H9 (cell line): ENCODE data around the gene DLST. TPM values are rescaled to one million over a fixed set of nuclear protein-coding genes. Genes with fewer than 3 reads are reported as not detected.

Source experiments
- DNase-seq: peaks from one replicate; pipeline ENCODE4 v3.0.0-alpha.2; 2017
- H2AFZ ChIP-seq: one replicate; pipeline ENCODE4 v1.6.1; 2013; ENCODE audit warnings: mild to moderate bottlenecking, low read length, control low read depth, moderate library complexity
- H2AK5ac ChIP-seq: 2 replicates; pipeline ENCODE4 v1.6.1; 2013; ENCODE audit warnings: low read length, control low read depth, mixed read lengths; ENCODE audit not compliant: insufficient read length
- H2BK120ac ChIP-seq: one replicate; pipeline ENCODE4 v1.6.1; 2013; ENCODE audit warnings: low read depth, mild to moderate bottlenecking, low read length, control low read depth, inconsistent platforms; ENCODE audit not compliant: poor library complexity, severe bottlenecking
- H2BK12ac ChIP-seq: 2 replicates; pipeline ENCODE4 v1.6.1; 2013; ENCODE audit warnings: low read length, control low read depth, mixed read lengths, low read depth; ENCODE audit not compliant: insufficient read length
- H2BK15ac ChIP-seq: 2 replicates; pipeline ENCODE4 v1.6.1; 2013; ENCODE audit warnings: low read depth, low read length, control low read depth
- H2BK20ac ChIP-seq: one replicate; pipeline ENCODE4 v1.6.1; 2013; ENCODE audit warnings: low read depth, mild to moderate bottlenecking, low read length, control low read depth, inconsistent platforms; ENCODE audit not compliant: poor library complexity, severe bottlenecking
- H2BK5ac ChIP-seq: 2 replicates; pipeline ENCODE4 v1.6.1; 2013; ENCODE audit warnings: low read length, control low read depth, mixed read lengths; ENCODE audit not compliant: insufficient read length
- H3K14ac ChIP-seq: 2 replicates; pipeline ENCODE4 v1.6.1; 2013; ENCODE audit warnings: low read length, control low read depth; ENCODE audit not compliant: insufficient read depth
- H3K18ac ChIP-seq: 2 replicates; pipeline ENCODE4 v1.6.1; 2013; ENCODE audit warnings: low read depth, mild to moderate bottlenecking, mixed read lengths, low read length, control low read depth; ENCODE audit not compliant: insufficient read length
- H3K23ac ChIP-seq: 2 replicates; pipeline ENCODE4 v1.6.1; 2013; ENCODE audit warnings: low read length, control low read depth, mixed read lengths, low read depth; ENCODE audit not compliant: insufficient read length
- H3K23me2 ChIP-seq: 2 replicates; pipeline ENCODE4 v1.6.1; 2013; ENCODE audit warnings: low read depth, mild to moderate bottlenecking, mixed read lengths, low read length, control low read depth; ENCODE audit not compliant: insufficient read length, poor library complexity, severe bottlenecking
- H3K27ac ChIP-seq: 2 replicates; pipeline ENCODE4 v1.5.1; 2013; ENCODE audit warnings: low read length, control low read depth, mixed read lengths, low read depth; ENCODE audit not compliant: insufficient read length
- H3K27me3 ChIP-seq: 2 replicates; pipeline ENCODE4 v1.6.1; 2013; ENCODE audit warnings: low read length, control low read depth, inconsistent platforms; ENCODE audit not compliant: insufficient read depth
- H3K4ac ChIP-seq: 2 replicates; pipeline ENCODE4 v1.6.1; 2013; ENCODE audit warnings: low read depth, mild to moderate bottlenecking, control low read depth, inconsistent platforms, low read length, moderate library complexity
- H3K4me1 ChIP-seq: 2 replicates; pipeline ENCODE4 v1.6.1; 2013; ENCODE audit warnings: low read length, control low read depth, inconsistent platforms; ENCODE audit not compliant: insufficient read depth
- H3K4me2 ChIP-seq: 2 replicates; pipeline ENCODE4 v1.6.1; 2013; ENCODE audit warnings: low read length, control low read depth, mixed read lengths; ENCODE audit not compliant: insufficient read length, insufficient read depth
- H3K56ac ChIP-seq: 2 replicates; pipeline ENCODE4 v1.6.1; 2013; ENCODE audit warnings: low read depth, mild to moderate bottlenecking, mixed read lengths, low read length, control low read depth; ENCODE audit not compliant: insufficient read length
- H3K79me1 ChIP-seq: 2 replicates; pipeline ENCODE4 v1.6.1; 2013; ENCODE audit warnings: low read depth, mild to moderate bottlenecking, moderate library complexity, low read length, control low read depth, inconsistent platforms; ENCODE audit not compliant: insufficient read depth, poor library complexity, severe bottlenecking
- H3K79me2 ChIP-seq: 2 replicates; pipeline ENCODE4 v1.6.1; 2013; ENCODE audit warnings: low read length, control low read depth, inconsistent platforms; ENCODE audit not compliant: insufficient read depth
- H3K9ac ChIP-seq: 2 replicates; pipeline ENCODE4 v1.6.1; 2013; ENCODE audit warnings: low read length, control low read depth, mixed read lengths; ENCODE audit not compliant: insufficient read length; ENCODE audit errors: extremely low read depth
- H3K9me3 ChIP-seq: one replicate; pipeline ENCODE4 v1.6.1; 2013; ENCODE audit warnings: low read depth, low read length, inconsistent platforms; ENCODE audit not compliant: control insufficient read depth
- H3T11ph ChIP-seq: one replicate; pipeline ENCODE4 v1.6.1; 2013; ENCODE audit warnings: mild to moderate bottlenecking, low read length, control low read depth, inconsistent platforms
- H4K20me1 ChIP-seq: one replicate; pipeline ENCODE4 v1.6.1; 2013; ENCODE audit not compliant: control insufficient read depth, insufficient read length, insufficient read depth
- H4K5ac ChIP-seq: 2 replicates; pipeline ENCODE4 v1.6.1; 2013; ENCODE audit warnings: low read depth, mild to moderate bottlenecking, mixed read lengths, low read length, control low read depth; ENCODE audit not compliant: insufficient read length
- H4K8ac ChIP-seq: replicated peaks from 2 replicates; pipeline ENCODE4 v1.6.1; 2013; ENCODE audit warnings: low read length, control low read depth, mixed read lengths, low read depth; ENCODE audit not compliant: insufficient read length
- H4K91ac ChIP-seq: 2 replicates; pipeline ENCODE4 v1.6.1; 2013; ENCODE audit warnings: low read depth, mild to moderate bottlenecking, moderate library complexity, mixed read lengths, low read length, control low read depth; ENCODE audit not compliant: insufficient read length
- H3K27ac Mint-ChIP-seq, 3 experiments: 2 replicates in 2 of 3; 3 replicates in 1 of 3; pipeline ENCODE4 v1.8.0; 2020 to 2021; ENCODE audit warnings: mixed read lengths in 3 of 3, mild to moderate bottlenecking in 1 of 3, moderate library complexity in 1 of 3
- H3K27me3 Mint-ChIP-seq: 2 replicates; pipeline ENCODE4 v1.8.0; 2021; ENCODE audit warnings: low read depth, mild to moderate bottlenecking, moderate library complexity, mixed read lengths
- H3K36me3 Mint-ChIP-seq, 3 experiments: 2 replicates in 2 of 3; 3 replicates in 1 of 3; pipeline ENCODE4 v1.8.0; 2020 to 2021; ENCODE audit warnings: low read depth in 3 of 3, mixed read lengths in 3 of 3; ENCODE audit not compliant: insufficient read depth in 1 of 3
- H3K4me1 Mint-ChIP-seq, 2 experiments: 2 replicates each; pipeline ENCODE4 v1.8.0; 2020; ENCODE audit warnings: mixed read lengths in 2 of 2
- H3K4me3 Mint-ChIP-seq, 2 experiments: 2 replicates in 1 of 2; 3 replicates in 1 of 2; pipeline ENCODE4 v1.8.0; 2020 to 2021; ENCODE audit warnings: mild to moderate bottlenecking in 2 of 2, mixed read lengths in 2 of 2, moderate library complexity in 1 of 2
- H3K9me3 Mint-ChIP-seq, 2 experiments: 2 replicates in 1 of 2; 3 replicates in 1 of 2; pipeline ENCODE4 v1.8.0; 2020; ENCODE audit warnings: mild to moderate bottlenecking in 2 of 2, mixed read lengths in 2 of 2, moderate library complexity in 1 of 2
- CTCF ChIP-seq: fragments of 200-600 bp; sonication (generic); conservative IDR thresholded peaks from 3 replicates; pipeline ENCODE4 v1.8.0; 2021; ENCODE audit warnings: antibody characterized with exemption, mild to moderate bottlenecking
- WGBS: extraction: QIAGEN DNeasy Blood & Tissue Kit; methylation state at CpG from one replicate; pipeline ENCODE4 v1.1.7; 2013; ENCODE audit warnings: missing lambda C conversion rate, low lambda C conversion rate, mixed read lengths; ENCODE audit not compliant: insufficient read length; ENCODE audit errors: extremely low coverage; 5-methylcytosine and 5-hydroxymethylcytosine counted together
- total RNA-seq: library from RNA; stranded (reverse); gene quantifications from 2 replicates; pipeline ENCODE4 v1.2.1, GENCODE V29; 2021

DLST gene
- total RNA-seq, 1 experiment from 2014 or later = 116 TPM

GRCh38 chr14:74853581-74853980, 28.1 kb upstream of the DLST start:
- H3K4me2 ChIP-seq = no peak overlapping the region

More at GRCh38 chr14:74853581-74853980, 28.1 kb upstream of the DLST start:
- Histone ChIP-seq H3K23me2 (no peaks in the 10 kb centered on the region), H3K56ac (no peak overlapping the region), H4K20me1 (no peaks in the 10 kb centered on the region), H2BK120ac (no peak overlapping the region), H3K27ac (no peak overlapping the region), H3K79me1 (no peaks in the 10 kb centered on the region), H3K4ac (no peak overlapping the region), H3K14ac (no peak overlapping the region), H2BK20ac (no peak overlapping the region), H4K8ac (no peak overlapping the region), H2BK15ac (no peak overlapping the region), H3T11ph (no peak overlapping the region), H4K91ac (no peak overlapping the region), H3K18ac (no peak overlapping the region), H2AK5ac (no peak overlapping the region), H3K27me3 (no peaks in the 10 kb centered on the region), H3K79me2 (no peaks in the 10 kb centered on the region), H3K23ac (no peak overlapping the region), H3K9ac (no peak overlapping the region), H3K4me1 (no peaks in the 10 kb centered on the region), H2BK5ac (no peak overlapping the region), H2BK12ac (no peak overlapping the region), H3K9me3 (no peaks in the 10 kb centered on the region), H4K5ac (no peak overlapping the region), H2AFZ (no peak overlapping the region)
- TF ChIP-seq CTCF = no peak
- no peaks in the 10 kb centered on the region for H3K36me3 Mint-ChIP-seq
- H3K27me3 Mint-ChIP-seq = no peaks in the 10 kb centered on the region; the same call in 1 of the 2 replicates
- no peaks in the 10 kb centered on the region for H3K9me3 Mint-ChIP-seq
- H3K4me3 Mint-ChIP-seq = no peak overlapping the region
- no peaks in the 10 kb centered on the region for H3K4me1 Mint-ChIP-seq
- H3K27ac Mint-ChIP-seq = no peak overlapping the region; a peak in 1 of 7 replicates
- no peak for DNase-seq
- no CpG with 5 or more reads among the region's 4 CpGs for WGBS
